ENCODE measurements around the gene EIF1. TPM values are rescaled to one million over a fixed set of nuclear protein-coding genes. Genes with fewer than 3 reads are reported as not detected.

Gene EIF1
- total RNA-seq, 2 donors from 2014 or later: 99.5 to 120 TPM

GRCh38 chr17:41725134-41725533 lies 36.4 kb downstream of the EIF1 start:
- no peaks in the 10 kb centered on the region for H3K27me3 ChIP-seq
- intact Hi-C loops (cut with DNase I): no loop called here
- no peaks in the 10 kb centered on the region for H3K36me3 ChIP-seq (replicated peaks in 1 of 2; ENCODE audit: insufficient read depth in 1 of 2, low read depth in 2 of 2)
- no peak for TF ChIP-seq POLR2A (IDR thresholded peaks at IDR 0.05)
- TF ChIP-seq CTCF (IDR thresholded peaks at IDR 0.05): no peak
- DNase-seq: no peak
- H3K4me3 ChIP-seq: no peak overlapping the region
- no peak for ATAC-seq
- no peaks in the 10 kb centered on the region for H3K9me3 ChIP-seq
- no peaks in the 10 kb centered on the region for H3K4me1 ChIP-seq
- 82 to 85% methylated on average over 5 of the region's 5 CpGs for WGBS, 2 donors
- no peak overlapping the region for H3K27ac ChIP-seq

- 77 to 85% methylated on average over 4 to 11 of the region's 12 CpGs for WGBS, 2 donors
- intact Hi-C loops (cut with DNase I): no loop called here
- TF ChIP-seq POLR2A (IDR thresholded peaks at IDR 0.05) (no peak), CTCF (IDR thresholded peaks at IDR 0.05) (no peak)
- H3K36me3 ChIP-seq (replicated peaks in 1 of 2; ENCODE audit: insufficient read depth in 1 of 2, low read depth in 2 of 2): no peaks in the 10 kb centered on the region
- H3K27me3 ChIP-seq: no peaks in the 10 kb centered on the region
- H3K27ac ChIP-seq: no peak overlapping the region
- H3K4me3 ChIP-seq: no peak overlapping the region
- ATAC-seq: no peak
- no peak for DNase-seq
- no peaks in the 10 kb centered on the region for H3K4me1 ChIP-seq
- no peaks in the 10 kb centered on the region for H3K9me3 ChIP-seq
Measured at GRCh38 chr17:41728056-41728455, 39.4 kb downstream of the EIF1 start.

- Histone ChIP-seq H3K27me3 (peaks cover 4 to 15% of the 10 kb centered on the region in 2 donors), H3K4me1 (peaks cover 16% of the 10 kb centered on the region), H3K4me3 (no peak overlapping the region), H3K27ac (no peak overlapping the region), H3K9me3 (no peaks in the 10 kb centered on the region), H3K36me3 (replicated peaks in 1 of 2; ENCODE audit: insufficient read depth in 1 of 2, low read depth in 2 of 2) (no peaks in the 10 kb centered on the region)
- DNase-seq (no peak), ATAC-seq (no peak)
- no peak for TF ChIP-seq CTCF (IDR thresholded peaks at IDR 0.05)
- no peak for TF ChIP-seq POLR2A (IDR thresholded peaks at IDR 0.05)
- intact Hi-C loops (cut with DNase I): no loop called here
- 58 to 61% methylated on average over 4 of the region's 4 CpGs for WGBS, 2 donors
Measured at GRCh38 chr17:41730479-41730878, 41.8 kb downstream of the EIF1 start.

- ATAC-seq (no peak), DNase-seq (no peak)
- TF ChIP-seq CTCF (IDR thresholded peaks at IDR 0.05): no peak
- no peak for TF ChIP-seq POLR2A (IDR thresholded peaks at IDR 0.05)
- H3K36me3 ChIP-seq (replicated peaks in 1 of 2; ENCODE audit: insufficient read depth in 1 of 2, low read depth in 2 of 2): no peaks in the 10 kb centered on the region
- peaks cover 16% of the 10 kb centered on the region for H3K4me1 ChIP-seq
- intact Hi-C loops (cut with DNase I): no loop called here
- no peaks in the 10 kb centered on the region for H3K9me3 ChIP-seq
- 52 to 65% methylated on average over 2 to 3 of the region's 3 CpGs for WGBS, 2 donors
- no peak overlapping the region for H3K27ac ChIP-seq
- H3K4me3 ChIP-seq: no peak overlapping the region
- H3K27me3 ChIP-seq: peaks cover 4 to 18% of the 10 kb centered on the region in 2 donors
Measured at GRCh38 chr17:41731836-41732235, 43.2 kb downstream of the EIF1 start.

- Histone ChIP-seq H3K27me3 (peaks cover 4 to 18% of the 10 kb centered on the region in 2 donors), H3K4me3 (no peak overlapping the region), H3K4me1 (peaks cover 25% of the 10 kb centered on the region), H3K9me3 (no peaks in the 10 kb centered on the region), H3K27ac (no peak overlapping the region), H3K36me3 (replicated peaks in 1 of 2; ENCODE audit: insufficient read depth in 1 of 2, low read depth in 2 of 2) (no peaks in the 10 kb centered on the region)
- DNase-seq (no peak), ATAC-seq (no peak)
- WGBS, 2 donors: 17 to 24% methylated on average over 21 to 39 of the region's 40 CpGs
- no peak for TF ChIP-seq CTCF (IDR thresholded peaks at IDR 0.05)
- TF ChIP-seq POLR2A (IDR thresholded peaks at IDR 0.05): no peak
- intact Hi-C loops (cut with DNase I): no loop called here
Measured at GRCh38 chr17:41733348-41734138, 44.9 kb downstream of the EIF1 start.
